Non-pigmented ciliary epithelial cell (primary cell): ENCODE data around the gene TEX44.

Source experiments
- DNase-seq: peaks from one replicate; pipeline ENCODE4 v3.0.0-alpha.2; 2010; ENCODE audit warnings: low read depth

The TEX44 gene

GRCh38 chr2:231604685-231605606 is 12.3 kb downstream of the TEX44 start:
- DNase-seq, result peak; percentile 79

GRCh38 chr2:231605607-231606091 is 13.0 kb downstream of the TEX44 start:
- no peak for DNase-seq

GRCh38 chr2:231606941-231607340 is 14.3 kb downstream of the TEX44 start:
- DNase-seq, result no peak

GRCh38 chr2:231611273-231612108 is 18.8 kb downstream of the TEX44 start:
- peak; percentile 38 for DNase-seq

GRCh38 chr2:231612109-231612455 is 19.4 kb downstream of the TEX44 start:
- peak; percentile 44 for DNase-seq

- DNase-seq, result peak; percentile 74
Observed at GRCh38 chr2:231612456-231613330, 20.0 kb downstream of the TEX44 start.

- no peak for DNase-seq
Observed at GRCh38 chr2:231613331-231613662, 20.6 kb downstream of the TEX44 start.

- no peak for DNase-seq
Observed at GRCh38 chr2:231613663-231614558, 21.2 kb downstream of the TEX44 start.

- no peak for DNase-seq
Observed at GRCh38 chr2:231614559-231615057, 21.9 kb downstream of the TEX44 start.

- no peak for DNase-seq
Observed at GRCh38 chr2:231615058-231615671, 22.5 kb downstream of the TEX44 start.

- DNase-seq, result no peak
Observed at GRCh38 chr2:231616296-231616695, 23.6 kb downstream of the TEX44 start.

- no peak for DNase-seq
Observed at GRCh38 chr2:231617059-231617926, 24.6 kb downstream of the TEX44 start.

- DNase-seq, result no peak
Observed at GRCh38 chr2:231621051-231621879, 28.6 kb downstream of the TEX44 start.

GRCh38 chr2:231622963-231623362 is 30.3 kb downstream of the TEX44 start:
- DNase-seq, result no peak

GRCh38 chr2:231626449-231626848 is 33.8 kb downstream of the TEX44 start:
- no peak for DNase-seq

- DNase-seq, result no peak
Observed at GRCh38 chr2:231627384-231628120, 34.9 kb downstream of the TEX44 start.

GRCh38 chr2:231632559-231633142 is 40.0 kb downstream of the TEX44 start:
- DNase-seq, result no peak
